SK-N-MC (cell line): ENCODE measurements around the gene GEMIN5.
A peak's percentile ranks its signal among the peaks of the same experiment; 100 is the strongest.

Experiments
- EZH2 ChIP-seq: fragments of 200-600 bp; sonication (generic); IDR thresholded peaks from one replicate; pipeline ENCODE4 v1.6.1; 2017; ENCODE audit warnings: antibody characterized with exemption
- POLR2AphosphoS5 ChIP-seq: IDR thresholded peaks from 2 replicates; pipeline ENCODE4 v1.6.1; 2012; ENCODE audit warnings: mild to moderate bottlenecking, low read depth, low read length, borderline replicate concordance

DNA sequence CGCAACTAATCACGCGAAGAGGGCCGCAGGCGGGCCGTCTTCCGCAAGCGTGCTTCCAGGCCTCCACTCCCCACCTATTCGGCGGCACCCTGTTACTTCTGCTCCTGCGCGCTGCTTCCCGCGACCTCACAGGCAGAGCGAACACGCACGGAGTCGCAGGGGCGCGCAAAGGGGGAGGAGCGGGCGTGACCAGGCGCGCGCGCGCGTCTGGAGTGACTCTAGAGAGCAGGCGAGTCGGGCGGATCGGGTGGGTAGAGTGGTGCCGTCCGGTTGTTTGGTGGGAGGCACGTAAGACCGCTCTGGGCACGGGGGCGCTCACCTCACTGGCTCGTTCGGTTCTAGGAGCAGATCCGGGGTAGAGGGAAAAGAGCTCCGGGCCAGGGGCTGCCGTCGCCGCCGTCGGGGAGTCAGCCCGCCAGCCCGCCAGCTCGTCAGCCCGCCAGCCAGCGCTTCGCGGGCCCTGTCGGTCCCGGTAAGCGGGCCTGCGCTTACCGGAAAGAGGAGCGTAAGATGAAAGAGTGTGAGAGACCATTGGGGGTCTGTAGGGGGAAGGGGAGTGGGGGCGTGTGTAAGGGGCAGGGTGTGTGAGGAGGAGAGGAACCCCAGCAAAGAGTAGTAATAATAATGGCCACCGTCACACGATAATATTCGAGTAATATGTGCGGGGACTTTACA lies 79.6 kb downstream of the GEMIN5 start, which contains the start of gene CNOT8:
- TF ChIP-seq POLR2AphosphoS5 (peak; percentile 91; the same call in 1 of the 2 replicates), EZH2 (no peak)
